SU-DHL-6 (cell line): ENCODE results near the gene TFG.
"Not testable (repeated sequence)": the region's sequence is repeated elsewhere in the genome, so short reads cannot be mapped to it uniquely, and the experiment has no call there.

Experiments used
- H2AFZ ChIP-seq: fragments of 200-600 bp; sonication (generic); 2 replicates; pipeline ENCODE4 v1.6.1; 2014; ENCODE audit warnings: low read depth, mild to moderate bottlenecking, moderate library complexity, mixed read lengths, antibody characterized with exemption, low read length; ENCODE audit not compliant: severe bottlenecking
- H3F3A ChIP-seq: fragments of 200-600 bp; shearing (Covaris generic); 2 replicates; pipeline ENCODE4 v1.6.0; 2016; ENCODE audit warnings: antibody characterized with exemption, mild to moderate bottlenecking; ENCODE audit not compliant: insufficient read depth
- H3K27ac ChIP-seq: fragments of 200-600 bp; sonication (generic); 2 replicates; pipeline ENCODE4 v1.5.1; 2016; ENCODE audit warnings: low read depth, mild to moderate bottlenecking, low read length, moderate library complexity, mixed read lengths
- H3K27me3 ChIP-seq: fragments of 200-600 bp; sonication (generic), shearing (Covaris generic); 2 replicates; pipeline ENCODE4 v1.6.0; 2014; ENCODE audit warnings: mild to moderate bottlenecking, low read length
- H3K36me3 ChIP-seq: fragments of 200-600 bp; sonication (generic); 2 replicates; pipeline ENCODE4 v1.6.1; 2014; ENCODE audit warnings: mild to moderate bottlenecking, low read length, mixed read lengths
- H3K4me2 ChIP-seq: fragments of 300-600, 200-600 bp; shearing (Covaris generic), sonication (generic); 2 replicates; pipeline ENCODE4 v1.6.0; 2014; ENCODE audit warnings: low read length, low read depth, mild to moderate bottlenecking; ENCODE audit not compliant: poor library complexity, severe bottlenecking
- H3K4me3 ChIP-seq: fragments of 200-600 bp; sonication (generic); 2 replicates; pipeline ENCODE4 v1.5.1; 2014; ENCODE audit warnings: antibody characterized with exemption, low read length, mild to moderate bottlenecking, mixed read lengths; ENCODE audit not compliant: insufficient read depth, poor library complexity, severe bottlenecking
- H3K79me2 ChIP-seq: fragments of 200-600 bp; sonication (generic); 2 replicates; pipeline ENCODE4 v1.6.1; 2014; ENCODE audit warnings: mild to moderate bottlenecking, low read length, moderate library complexity; ENCODE audit not compliant: insufficient read depth
- H3K9ac ChIP-seq: fragments of 200-600 bp; sonication (generic); 2 replicates; pipeline ENCODE4 v1.7.0; 2014; ENCODE audit warnings: mild to moderate bottlenecking, low read length
- H3K9me2 ChIP-seq: fragments of 200-600 bp; sonication (generic); replicated peaks from 2 replicates; pipeline ENCODE4 v1.6.1; 2014; ENCODE audit warnings: low read length; ENCODE audit not compliant: insufficient read depth
- H3K9me3 ChIP-seq: fragments of 200-600 bp; sonication (generic); 2 replicates; pipeline ENCODE4 v1.6.1; 2014; ENCODE audit warnings: low read length, mixed read lengths; ENCODE audit not compliant: insufficient read depth
- H4K20me1 ChIP-seq: fragments of 200-600 bp; sonication (generic); 2 replicates; pipeline ENCODE4 v1.6.1; 2014; ENCODE audit warnings: low read depth, mild to moderate bottlenecking, antibody characterized with exemption, low read length, moderate library complexity, mixed read lengths
- CTCF ChIP-seq: fragments of 200-600 bp; sonication (generic); IDR thresholded peaks from one replicate; pipeline ENCODE4 v1.5.1; 2017; ENCODE audit warnings: antibody characterized with exemption, mild to moderate bottlenecking, low read length, moderate library complexity; ENCODE audit not compliant: insufficient read depth, poor library complexity, severe bottlenecking
- EZH2phosphoT487 ChIP-seq: fragments of 200-600 bp; sonication (generic), shearing (Covaris generic); conservative IDR thresholded peaks from 2 replicates; pipeline ENCODE4 v1.6.1; 2018; ENCODE audit warnings: mild to moderate bottlenecking, antibody characterized with exemption, low read length, moderate library complexity, mixed read lengths

The TFG gene

GRCh38 chr3:100667316-100667715, 42.0 kb upstream of the TFG start:
- not testable (repeated sequence) for H3K36me3 ChIP-seq, H3K79me2 ChIP-seq, H3F3A ChIP-seq, H2AFZ ChIP-seq, H3K9me3 ChIP-seq, H3K27me3 ChIP-seq, H3K9ac ChIP-seq, H3K27ac ChIP-seq, H3K4me2 ChIP-seq, H4K20me1 ChIP-seq, H3K4me3 ChIP-seq, H3K9me2 ChIP-seq

GRCh38 chr3:100670995-100671394, 38.3 kb upstream of the TFG start:
- not testable (repeated sequence) for H3K27ac ChIP-seq, H4K20me1 ChIP-seq, H2AFZ ChIP-seq, H3F3A ChIP-seq, H3K4me3 ChIP-seq, H3K9me3 ChIP-seq, H3K27me3 ChIP-seq, H3K79me2 ChIP-seq, H3K9me2 ChIP-seq, H3K4me2 ChIP-seq, H3K36me3 ChIP-seq, H3K9ac ChIP-seq

GRCh38 chr3:100681496-100681895, 27.8 kb upstream of the TFG start:
- Histone ChIP-seq H2AFZ (no peak overlapping the region), H3K9ac (no peak overlapping the region), H3K4me3 (no peak overlapping the region), H3K9me2 (no peaks in the 10 kb centered on the region), H4K20me1 (no peaks in the 10 kb centered on the region), H3K27ac (no peak overlapping the region), H3K79me2 (no peaks in the 10 kb centered on the region), H3K9me3 (no peaks in the 10 kb centered on the region), H3K27me3 (no peaks in the 10 kb centered on the region), H3F3A (no peaks in the 10 kb centered on the region), H3K4me2 (no peak overlapping the region), H3K36me3 (no peaks in the 10 kb centered on the region)
- no peak for TF ChIP-seq CTCF
- no peak for TF ChIP-seq EZH2phosphoT487

GRCh38 chr3:100682056-100682853, 27.0 kb upstream of the TFG start:
- Histone ChIP-seq H3K4me3 (no peak overlapping the region), H3K27ac (no peak overlapping the region), H3K36me3 (no peaks in the 10 kb centered on the region), H3K4me2 (no peak overlapping the region), H3K9me2 (no peaks in the 10 kb centered on the region), H2AFZ (no peak overlapping the region), H3F3A (no peaks in the 10 kb centered on the region), H3K9me3 (no peaks in the 10 kb centered on the region), H3K9ac (no peak overlapping the region), H4K20me1 (no peaks in the 10 kb centered on the region), H3K27me3 (no peaks in the 10 kb centered on the region), H3K79me2 (no peaks in the 10 kb centered on the region)
- TF ChIP-seq EZH2phosphoT487 = no peak
- TF ChIP-seq CTCF = no peak
